Brain microvascular endothelial cell (primary cell): ENCODE measurements around the gene TRIL.
A peak's percentile ranks its signal among the peaks of the same experiment; 100 is the strongest.

ENCODE experiments used
- DNase-seq: peaks from one replicate; pipeline ENCODE4 v3.0.0-alpha.2; 2020
- H3K27ac ChIP-seq: fragments of 250-450 bp; sonication (Bioruptor Pico); 2 replicates; pipeline ENCODE4 v1.5.1; 2020; ENCODE audit warnings: mild to moderate bottlenecking, moderate library complexity
- H3K27me3 ChIP-seq: fragments of 250-450 bp; sonication (Bioruptor Pico); replicated peaks from 2 replicates; pipeline ENCODE4 v1.5.1; 2020; ENCODE audit warnings: mild to moderate bottlenecking
- H3K36me3 ChIP-seq: fragments of 250-450 bp; sonication (Bioruptor Pico); replicated peaks from 2 replicates; pipeline ENCODE4 v1.5.1; 2020; ENCODE audit warnings: mild to moderate bottlenecking
- H3K4me3 ChIP-seq: 2 replicates; pipeline ENCODE4 v1.5.1; 2011; ENCODE audit warnings: low read depth, mild to moderate bottlenecking, control low read depth, low read length, moderate library complexity
- in situ Hi-C: cut with HindIII; loops from 2 replicates; pipeline ENCODE4 v1.10.0; 2017; ENCODE audit warnings: low sequenced_read_pairs, low pct_ligation_motif_present
- TF ChIP-seq, protein P1 (sequence below): IDR thresholded peaks from 2 replicates; pipeline ENCODE4 v1.5.1; 2011; ENCODE audit warnings: low read depth, mild to moderate bottlenecking, moderate library complexity, low read length, control low read depth, inconsistent platforms; ENCODE audit errors: missing control alignments

The TRIL gene

GRCh38 chr7:28961972-28962371, 3.8 kb upstream of the TRIL start:
- DNase-seq = no peak
- in situ Hi-C loops = no loop called here
- H3K27ac ChIP-seq = no peak overlapping the region
- no peak overlapping the region for H3K4me3 ChIP-seq
- TF ChIP-seq, protein P1, sequence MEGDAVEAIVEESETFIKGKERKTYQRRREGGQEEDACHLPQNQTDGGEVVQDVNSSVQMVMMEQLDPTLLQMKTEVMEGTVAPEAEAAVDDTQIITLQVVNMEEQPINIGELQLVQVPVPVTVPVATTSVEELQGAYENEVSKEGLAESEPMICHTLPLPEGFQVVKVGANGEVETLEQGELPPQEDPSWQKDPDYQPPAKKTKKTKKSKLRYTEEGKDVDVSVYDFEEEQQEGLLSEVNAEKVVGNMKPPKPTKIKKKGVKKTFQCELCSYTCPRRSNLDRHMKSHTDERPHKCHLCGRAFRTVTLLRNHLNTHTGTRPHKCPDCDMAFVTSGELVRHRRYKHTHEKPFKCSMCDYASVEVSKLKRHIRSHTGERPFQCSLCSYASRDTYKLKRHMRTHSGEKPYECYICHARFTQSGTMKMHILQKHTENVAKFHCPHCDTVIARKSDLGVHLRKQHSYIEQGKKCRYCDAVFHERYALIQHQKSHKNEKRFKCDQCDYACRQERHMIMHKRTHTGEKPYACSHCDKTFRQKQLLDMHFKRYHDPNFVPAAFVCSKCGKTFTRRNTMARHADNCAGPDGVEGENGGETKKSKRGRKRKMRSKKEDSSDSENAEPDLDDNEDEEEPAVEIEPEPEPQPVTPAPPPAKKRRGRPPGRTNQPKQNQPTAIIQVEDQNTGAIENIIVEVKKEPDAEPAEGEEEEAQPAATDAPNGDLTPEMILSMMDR = no peak
- peaks cover 8% of the 10 kb centered on the region for H3K27me3 ChIP-seq
- H3K36me3 ChIP-seq = no peaks in the 10 kb centered on the region

- TF ChIP-seq, protein P1 = no peak
- in situ Hi-C loops = no loop called here
- no peak for DNase-seq
- Histone ChIP-seq H3K36me3 (no peaks in the 10 kb centered on the region), H3K4me3 (no peak overlapping the region), H3K27ac (no peak overlapping the region), H3K27me3 (peaks cover 20% of the 10 kb centered on the region)
These were observed 2.1 kb upstream of the TRIL start for GRCh38 chr7:28960071-28960840.

DNA sequence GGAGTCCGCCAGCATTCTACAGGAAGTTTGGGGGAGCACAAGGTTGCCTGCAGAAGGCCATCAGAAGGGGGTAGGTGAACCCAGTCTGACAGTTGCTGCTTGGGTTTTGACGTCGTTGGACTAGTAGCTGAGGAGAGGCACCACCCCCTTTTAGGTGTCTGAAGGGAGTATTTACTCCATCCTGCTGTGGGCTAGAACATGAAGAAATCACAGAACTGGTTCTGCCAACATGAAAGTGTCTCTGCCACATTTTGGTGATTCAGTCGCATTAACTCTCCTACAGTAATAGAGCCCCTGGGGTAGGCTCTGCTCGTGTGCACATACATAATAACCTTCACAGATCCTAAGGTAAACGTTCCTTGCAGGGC, 834 bp upstream of the TRIL start:
- H3K27me3 ChIP-seq = peaks cover 21% of the 10 kb centered on the region
- in situ Hi-C loops = no loop called here

DNA sequence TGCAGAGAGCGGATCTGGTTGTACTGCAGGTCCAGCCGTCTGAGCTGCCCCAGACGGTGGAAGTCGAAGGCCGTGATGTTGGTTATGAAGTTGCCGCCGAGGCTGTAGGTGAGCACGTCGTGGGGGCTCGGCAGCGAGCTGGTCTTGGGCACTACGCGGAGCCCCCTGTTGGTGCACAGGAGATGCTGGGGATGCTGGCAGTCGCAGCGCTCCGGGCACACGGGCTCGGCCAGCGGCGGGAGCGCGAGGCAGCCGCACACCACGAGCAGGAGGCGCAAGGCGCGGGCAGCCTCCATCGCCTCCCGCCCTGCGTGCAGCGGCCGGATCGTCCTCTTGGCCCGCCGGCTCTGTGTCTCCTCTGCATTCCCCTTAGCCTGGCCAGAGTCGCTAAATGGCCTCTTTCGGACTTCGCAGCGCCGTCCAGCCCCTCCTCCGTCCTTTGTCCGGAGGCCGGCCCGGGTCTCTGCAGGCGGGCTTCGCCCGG, 337 bp downstream of the TRIL start:
- TF ChIP-seq, protein P1 = no peak
- Histone ChIP-seq H3K4me3 (peak overlapping the region; percentile 50), H3K36me3 (no peaks in the 10 kb centered on the region), H3K27ac (no peak overlapping the region), H3K27me3 (peaks cover 21% of the 10 kb centered on the region)
- in situ Hi-C loops = no loop called here
- DNase-seq = no peak

More for the DNA sequence above, 834 bp upstream of the TRIL start:
- H3K27ac ChIP-seq = no peak overlapping the region
- TF ChIP-seq, protein P1 = no peak
- no peaks in the 10 kb centered on the region for H3K36me3 ChIP-seq
- H3K4me3 ChIP-seq = no peak overlapping the region
- DNase-seq = no peak

GRCh38 chr7:28957064-28957750, 923 bp downstream of the TRIL start:
- in situ Hi-C loops = no loop called here
- TF ChIP-seq, protein P1 = no peak
- Histone ChIP-seq H3K4me3 (peak overlapping the region; percentile 50), H3K36me3 (no peaks in the 10 kb centered on the region), H3K27me3 (peaks cover 21% of the 10 kb centered on the region), H3K27ac (no peak overlapping the region)
- no peak for DNase-seq
